HepG2 (cell line): Measurements from ENCODE around the gene ARMH3. TPM values are rescaled to one million over a fixed set of nuclear protein-coding genes. Genes with fewer than 3 reads are reported as not detected.

Experiments used
- AGO1 ChIP-seq: fragments of 200-400 bp; formaldehyde crosslinking; IDR thresholded peaks from 2 replicates; pipeline ENCODE4 v1.6.1; 2017; ENCODE audit warnings: mild to moderate bottlenecking, low read depth, low read length, moderate library complexity; ENCODE audit not compliant: poor library complexity, severe bottlenecking
- CBX5 ChIP-seq: sonication (generic); formaldehyde crosslinking; IDR thresholded peaks from 2 replicates; pipeline ENCODE4 v1.4.0; 2020; ENCODE audit warnings: missing genetic modification reagents, borderline replicate concordance
- FOXJ3 ChIP-seq: sonication (generic); formaldehyde crosslinking; IDR thresholded peaks from 2 replicates; pipeline ENCODE4 v1.4.0; 2020; ENCODE audit warnings: missing genetic modification reagents, mild to moderate bottlenecking, borderline replicate concordance
- HOXA7 ChIP-seq: sonication (generic); formaldehyde crosslinking; IDR thresholded peaks from 2 replicates; pipeline ENCODE4 v1.8.1; 2022; ENCODE audit warnings: mild to moderate bottlenecking, missing genetic modification reagents, moderate library complexity
- KDM1A ChIP-seq: IDR thresholded peaks from 2 replicates; pipeline ENCODE4 v1.6.1; 2016; ENCODE audit warnings: missing compliant biosample characterization
- KDM6A ChIP-seq: IDR thresholded peaks from 2 replicates; pipeline ENCODE4 v1.6.1; 2016; ENCODE audit warnings: low read depth
- MED8 ChIP-seq: sonication (generic); formaldehyde crosslinking; IDR thresholded peaks from 2 replicates; pipeline ENCODE4 v1.8.1; 2023; ENCODE audit warnings: mild to moderate bottlenecking, missing genetic modification reagents; ENCODE audit not compliant: insufficient replicate concordance
- MTA3 ChIP-seq: sonication (generic); formaldehyde crosslinking; IDR thresholded peaks from 2 replicates; pipeline ENCODE4 v1.4.0; 2020; ENCODE audit warnings: missing genetic modification reagents
- SP5 ChIP-seq: IDR thresholded peaks from 2 replicates; pipeline ENCODE4 v1.6.1; 2016; ENCODE audit warnings: low read depth, borderline replicate concordance
- STAG1 ChIP-seq: sonication (generic); formaldehyde crosslinking; IDR thresholded peaks from 2 replicates; pipeline ENCODE4 v1.4.0; 2020; ENCODE audit warnings: missing genetic modification reagents
- ZFP62 ChIP-seq: sonication (generic); formaldehyde crosslinking; IDR thresholded peaks from 2 replicates; pipeline ENCODE4 v1.4.0; 2020; ENCODE audit warnings: missing genetic modification reagents
- ZKSCAN5 ChIP-seq: sonication (generic); formaldehyde crosslinking; IDR thresholded peaks from 2 replicates; pipeline ENCODE4 v1.5.1; 2020; ENCODE audit warnings: mild to moderate bottlenecking, missing genetic modification reagents
- ZKSCAN8 ChIP-seq: IDR thresholded peaks from 2 replicates; pipeline ENCODE4 v1.6.1; 2016; ENCODE audit warnings: borderline replicate concordance, missing genetic modification reagents, missing compliant biosample characterization
- ZNF10 ChIP-seq: sonication (generic); formaldehyde crosslinking; IDR thresholded peaks from 2 replicates; pipeline ENCODE4 v1.4.0; 2020; ENCODE audit warnings: mild to moderate bottlenecking, low read depth, missing genetic modification reagents, borderline replicate concordance
- ZNF317 ChIP-seq: sonication (generic); formaldehyde crosslinking; IDR thresholded peaks from 2 replicates; pipeline ENCODE4 v1.5.0; 2020; ENCODE audit warnings: mild to moderate bottlenecking, missing genetic modification reagents
- ZNF496 ChIP-seq: sonication (generic); formaldehyde crosslinking; IDR thresholded peaks from 2 replicates; pipeline ENCODE4 v1.8.1; 2023; ENCODE audit warnings: mild to moderate bottlenecking, moderate library complexity, missing genetic modification reagents; ENCODE audit not compliant: insufficient replicate concordance
- ZNF567 ChIP-seq: sonication (generic); formaldehyde crosslinking; IDR thresholded peaks from 2 replicates; pipeline ENCODE4 v1.8.1; 2023; ENCODE audit warnings: mild to moderate bottlenecking, missing genetic modification reagents, borderline replicate concordance
- polyA plus RNA-seq, 8 experiments: library from polyadenylated mRNA; depleted of rRNA in 3 of 8; stranded (reverse) in 7 of 8; unstranded in 1 of 8; fragments of >200 nt; fragmentation: Illumina TruSeq in 4 of 8; extraction: Trizol in 4 of 8; gene quantifications; 2 replicates each; pipeline versions ENCODE4 v1.2.1 to v1.2.3, GENCODE V29; 2011 to 2016; ENCODE audit warnings: low read depth in 4 of 8, missing spikeins in 1 of 8, mixed read lengths in 1 of 8; ENCODE audit not compliant: insufficient read depth in 1 of 8
- total RNA-seq, 5 experiments: library from RNA; depleted of rRNA; stranded (reverse); fragments of >200 nt; fragmentation: Illumina TruSeq; extraction: Trizol; gene quantifications; 2 replicates each; pipeline ENCODE4 v1.2.3, GENCODE V29; 2016; ENCODE audit warnings: low read depth in 1 of 5
- TF ChIP-seq, protein P1 (sequence below): sonication (generic); formaldehyde crosslinking; IDR thresholded peaks from 2 replicates; pipeline ENCODE4 v1.4.0; 2020; ENCODE audit warnings: mild to moderate bottlenecking, missing genetic modification reagents
- TF ChIP-seq, protein P2 (sequence below): sonication (generic); formaldehyde crosslinking; IDR thresholded peaks from 2 replicates; pipeline ENCODE4 v1.5.0; 2020; ENCODE audit warnings: missing genetic modification reagents, mild to moderate bottlenecking, borderline replicate concordance
- TF ChIP-seq, protein P3 (sequence below), 2 experiments: fragments of 450-650 bp in 1 of 2; sonication (generic) in 1 of 2; formaldehyde crosslinking; IDR thresholded peaks; 2 replicates each; pipeline versions ENCODE4 v1.5.0 to v1.8.0; 2020 to 2022; ENCODE audit warnings: mild to moderate bottlenecking in 1 of 2, missing genetic modification reagents in 1 of 2
- TF ChIP-seq, protein P4 (sequence below): IDR thresholded peaks from 2 replicates; pipeline ENCODE4 v1.6.1; 2016; ENCODE audit warnings: low read depth, borderline replicate concordance
- TF ChIP-seq, protein P5 (sequence below): sonication (generic); formaldehyde crosslinking; IDR thresholded peaks from 2 replicates; pipeline ENCODE4 v1.4.0; 2020; ENCODE audit warnings: missing genetic modification reagents, borderline replicate concordance

ARMH3 gene
- total and polyA plus RNA-seq, 2 of the 13 experiments (the other 11 are each of a cell fraction or from before 2014, with no cell fraction given): 8.4 to 16.9 TPM

DNA sequence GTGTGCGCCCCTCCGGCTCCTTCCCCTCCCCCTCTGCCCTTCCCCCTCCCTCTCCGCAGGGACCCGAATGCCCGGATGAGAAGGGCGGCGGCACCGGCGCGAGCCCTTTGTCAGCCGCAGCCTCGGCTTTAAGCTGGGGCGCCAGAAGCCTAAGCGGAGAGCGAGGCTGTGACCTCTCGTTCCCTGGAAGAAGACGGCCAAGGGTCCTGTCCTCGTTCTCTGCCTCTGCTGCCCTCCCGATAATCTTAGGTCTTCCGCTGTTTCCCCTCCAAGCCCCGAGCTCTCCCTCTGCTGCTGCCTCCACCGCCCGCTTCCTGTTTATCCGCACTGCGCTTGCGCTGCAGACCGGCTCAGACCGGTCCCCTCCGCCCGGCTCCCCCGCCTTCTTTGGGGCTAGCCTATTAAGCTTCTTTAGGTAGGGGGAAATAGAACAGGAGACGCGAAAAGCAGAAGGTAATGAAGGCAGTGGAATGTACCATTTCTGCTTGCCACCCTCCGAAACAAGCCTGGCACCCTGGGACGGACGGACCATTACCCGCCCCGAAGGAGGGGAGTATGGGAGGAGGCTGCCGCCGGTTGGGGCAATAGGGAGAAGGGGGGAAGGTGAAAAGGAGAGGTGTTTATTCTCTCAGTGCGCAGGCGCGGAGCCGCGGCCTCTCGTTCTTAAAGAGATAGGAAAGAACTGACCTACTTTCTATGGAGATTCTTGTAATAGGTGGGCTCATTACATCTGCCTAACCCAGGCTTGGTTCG lies 237.7 kb downstream of the ARMH3 start, which contains the start of gene OGA (continued):
- TF ChIP-seq HOXA7 (no peak), SP5 (CRISPR knock-in tag) (peak; percentile 84), ZNF567 (peak; percentile 90; the same call in 1 of the 2 replicates), ZNF317 (peak; percentile 8; the same call in 1 of the 2 replicates), MED8 (CRISPR knock-in tag) (no peak), KDM1A (CRISPR knock-in tag) (no peak), MTA3 (CRISPR knock-in tag) (no peak), CBX5 (CRISPR knock-in tag) (0 out of 2 replicates have a peak, but pooled peaks have one; percentile 4), ZNF496 (CRISPR knock-in tag) (no peak), STAG1 (CRISPR knock-in tag) (no peak), ZKSCAN5 (CRISPR knock-in tag) (no peak), KDM6A (CRISPR knock-in tag) (no peak), ZKSCAN8 (CRISPR knock-in tag) (no peak), AGO1 (no peak), ZNF10 (no peak), FOXJ3 (peak; percentile 80; the same call in 1 of the 2 replicates), ZFP62 (CRISPR knock-in tag) (peak; percentile 44; the same call in 1 of the 2 replicates)
- TF ChIP-seq, protein P1, sequence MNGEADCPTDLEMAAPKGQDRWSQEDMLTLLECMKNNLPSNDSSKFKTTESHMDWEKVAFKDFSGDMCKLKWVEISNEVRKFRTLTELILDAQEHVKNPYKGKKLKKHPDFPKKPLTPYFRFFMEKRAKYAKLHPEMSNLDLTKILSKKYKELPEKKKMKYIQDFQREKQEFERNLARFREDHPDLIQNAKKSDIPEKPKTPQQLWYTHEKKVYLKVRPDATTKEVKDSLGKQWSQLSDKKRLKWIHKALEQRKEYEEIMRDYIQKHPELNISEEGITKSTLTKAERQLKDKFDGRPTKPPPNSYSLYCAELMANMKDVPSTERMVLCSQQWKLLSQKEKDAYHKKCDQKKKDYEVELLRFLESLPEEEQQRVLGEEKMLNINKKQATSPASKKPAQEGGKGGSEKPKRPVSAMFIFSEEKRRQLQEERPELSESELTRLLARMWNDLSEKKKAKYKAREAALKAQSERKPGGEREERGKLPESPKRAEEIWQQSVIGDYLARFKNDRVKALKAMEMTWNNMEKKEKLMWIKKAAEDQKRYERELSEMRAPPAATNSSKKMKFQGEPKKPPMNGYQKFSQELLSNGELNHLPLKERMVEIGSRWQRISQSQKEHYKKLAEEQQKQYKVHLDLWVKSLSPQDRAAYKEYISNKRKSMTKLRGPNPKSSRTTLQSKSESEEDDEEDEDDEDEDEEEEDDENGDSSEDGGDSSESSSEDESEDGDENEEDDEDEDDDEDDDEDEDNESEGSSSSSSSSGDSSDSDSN (CRISPR knock-in tag): peak; percentile 64
- TF ChIP-seq, protein P2, sequence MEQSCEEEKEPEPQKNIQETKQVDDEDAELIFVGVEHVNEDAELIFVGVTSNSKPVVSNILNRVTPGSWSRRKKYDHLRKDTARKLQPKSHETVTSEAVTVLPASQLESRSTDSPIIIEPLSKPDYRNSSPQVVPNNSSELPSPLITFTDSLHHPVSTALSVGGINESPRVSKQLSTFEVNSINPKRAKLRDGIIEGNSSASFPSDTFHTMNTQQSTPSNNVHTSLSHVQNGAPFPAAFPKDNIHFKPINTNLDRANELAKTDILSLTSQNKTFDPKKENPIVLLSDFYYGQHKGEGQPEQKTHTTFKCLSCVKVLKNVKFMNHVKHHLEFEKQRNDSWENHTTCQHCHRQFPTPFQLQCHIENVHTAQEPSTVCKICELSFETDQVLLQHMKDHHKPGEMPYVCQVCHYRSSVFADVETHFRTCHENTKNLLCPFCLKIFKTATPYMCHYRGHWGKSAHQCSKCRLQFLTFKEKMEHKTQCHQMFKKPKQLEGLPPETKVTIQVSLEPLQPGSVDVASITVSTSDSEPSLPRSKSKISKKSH (CRISPR knock-in tag): no peak
- TF ChIP-seq, protein P3, sequence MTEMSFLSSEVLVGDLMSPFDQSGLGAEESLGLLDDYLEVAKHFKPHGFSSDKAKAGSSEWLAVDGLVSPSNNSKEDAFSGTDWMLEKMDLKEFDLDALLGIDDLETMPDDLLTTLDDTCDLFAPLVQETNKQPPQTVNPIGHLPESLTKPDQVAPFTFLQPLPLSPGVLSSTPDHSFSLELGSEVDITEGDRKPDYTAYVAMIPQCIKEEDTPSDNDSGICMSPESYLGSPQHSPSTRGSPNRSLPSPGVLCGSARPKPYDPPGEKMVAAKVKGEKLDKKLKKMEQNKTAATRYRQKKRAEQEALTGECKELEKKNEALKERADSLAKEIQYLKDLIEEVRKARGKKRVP (CRISPR knock-in tag; IDR thresholded peaks at IDR 0.05): no peak
- TF ChIP-seq, protein P4, sequence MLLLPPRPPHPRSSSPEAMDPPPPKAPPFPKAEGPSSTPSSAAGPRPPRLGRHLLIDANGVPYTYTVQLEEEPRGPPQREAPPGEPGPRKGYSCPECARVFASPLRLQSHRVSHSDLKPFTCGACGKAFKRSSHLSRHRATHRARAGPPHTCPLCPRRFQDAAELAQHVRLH (CRISPR knock-in tag): no peak
- TF ChIP-seq, protein P5, sequence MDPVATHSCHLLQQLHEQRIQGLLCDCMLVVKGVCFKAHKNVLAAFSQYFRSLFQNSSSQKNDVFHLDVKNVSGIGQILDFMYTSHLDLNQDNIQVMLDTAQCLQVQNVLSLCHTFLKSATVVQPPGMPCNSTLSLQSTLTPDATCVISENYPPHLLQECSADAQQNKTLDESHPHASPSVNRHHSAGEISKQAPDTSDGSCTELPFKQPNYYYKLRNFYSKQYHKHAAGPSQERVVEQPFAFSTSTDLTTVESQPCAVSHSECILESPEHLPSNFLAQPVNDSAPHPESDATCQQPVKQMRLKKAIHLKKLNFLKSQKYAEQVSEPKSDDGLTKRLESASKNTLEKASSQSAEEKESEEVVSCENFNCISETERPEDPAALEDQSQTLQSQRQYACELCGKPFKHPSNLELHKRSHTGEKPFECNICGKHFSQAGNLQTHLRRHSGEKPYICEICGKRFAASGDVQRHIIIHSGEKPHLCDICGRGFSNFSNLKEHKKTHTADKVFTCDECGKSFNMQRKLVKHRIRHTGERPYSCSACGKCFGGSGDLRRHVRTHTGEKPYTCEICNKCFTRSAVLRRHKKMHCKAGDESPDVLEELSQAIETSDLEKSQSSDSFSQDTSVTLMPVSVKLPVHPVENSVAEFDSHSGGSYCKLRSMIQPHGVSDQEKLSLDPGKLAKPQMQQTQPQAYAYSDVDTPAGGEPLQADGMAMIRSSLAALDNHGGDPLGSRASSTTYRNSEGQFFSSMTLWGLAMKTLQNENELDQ (CRISPR knock-in tag): no peak
